HG02588 (cell line): Measurements from ENCODE around the gene PRKCZ.
"Not testable (repeated sequence)": the region's sequence is repeated elsewhere in the genome, so short reads cannot be mapped to it uniquely, and the experiment has no call there.

Experiments
- ATAC-seq: cut with Tn5 transposase; IDR thresholded peaks from one replicate; pipeline ENCODE4 v1.9.1; 2021; ENCODE audit warnings: mild to moderate bottlenecking, moderate library complexity; ENCODE audit not compliant: unreplicated experiment

Gene PRKCZ

DNA sequence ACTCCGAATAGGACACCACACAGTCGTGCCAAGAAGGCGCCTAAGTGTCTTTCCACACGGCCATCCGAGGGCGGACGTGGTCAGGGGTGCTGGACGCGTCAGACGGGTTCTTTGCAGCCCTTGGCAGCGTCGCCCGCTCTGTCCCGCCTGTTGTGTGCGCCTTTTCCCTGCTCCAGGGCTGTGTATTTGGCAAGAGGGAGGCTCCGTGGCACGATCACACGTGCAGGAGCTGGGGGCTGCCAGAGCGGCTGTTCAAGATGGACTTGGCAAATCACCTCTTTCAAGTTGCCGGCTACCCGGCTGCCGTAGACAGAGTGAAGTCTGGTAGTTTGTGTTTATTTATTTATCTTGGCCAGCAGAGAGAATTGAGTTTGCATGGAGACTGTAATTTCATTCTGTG is 31.9 kb downstream of the PRKCZ start:
- ATAC-seq = no peak

DNA sequence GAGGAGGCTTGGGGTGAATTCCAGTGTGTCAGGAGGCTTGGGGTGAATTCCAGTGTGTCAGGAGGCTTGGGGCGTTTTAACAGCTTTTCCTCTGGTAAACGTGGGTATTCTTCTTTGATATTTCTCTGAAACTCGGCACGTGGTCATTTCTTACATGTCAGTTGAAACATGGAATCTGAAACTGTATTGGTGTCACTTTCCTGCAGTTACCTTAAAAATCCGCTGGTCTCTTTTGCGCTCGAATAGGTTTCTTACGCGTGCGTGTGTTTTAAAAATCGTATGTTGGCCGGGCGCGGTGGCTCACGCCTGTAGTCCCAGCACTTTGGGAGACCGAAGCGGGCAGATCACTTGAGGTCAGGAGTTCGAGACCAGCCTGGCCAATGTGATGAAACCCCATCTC is 33.5 kb downstream of the PRKCZ start:
- no peak for ATAC-seq

DNA sequence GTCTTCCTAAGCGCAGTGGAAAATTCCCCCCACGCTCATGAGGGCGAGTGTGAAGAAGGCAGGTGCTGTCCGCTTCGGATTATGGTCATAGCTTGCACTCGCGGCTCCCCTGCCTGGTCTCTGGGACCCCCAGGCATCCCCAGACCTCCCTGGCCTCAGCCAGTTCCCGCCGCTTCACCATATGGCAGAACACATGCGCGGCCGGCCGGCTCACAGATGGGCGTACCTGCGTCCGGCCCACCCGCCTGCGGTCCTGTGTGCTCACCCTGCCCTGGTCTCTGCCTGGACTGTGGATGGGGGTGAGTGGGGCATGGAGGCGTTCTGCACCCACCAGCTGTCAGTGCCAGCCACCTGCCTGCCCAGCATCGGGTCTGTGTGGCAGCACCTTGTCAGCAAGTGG is 34.1 kb downstream of the PRKCZ start:
- ATAC-seq = no peak

DNA sequence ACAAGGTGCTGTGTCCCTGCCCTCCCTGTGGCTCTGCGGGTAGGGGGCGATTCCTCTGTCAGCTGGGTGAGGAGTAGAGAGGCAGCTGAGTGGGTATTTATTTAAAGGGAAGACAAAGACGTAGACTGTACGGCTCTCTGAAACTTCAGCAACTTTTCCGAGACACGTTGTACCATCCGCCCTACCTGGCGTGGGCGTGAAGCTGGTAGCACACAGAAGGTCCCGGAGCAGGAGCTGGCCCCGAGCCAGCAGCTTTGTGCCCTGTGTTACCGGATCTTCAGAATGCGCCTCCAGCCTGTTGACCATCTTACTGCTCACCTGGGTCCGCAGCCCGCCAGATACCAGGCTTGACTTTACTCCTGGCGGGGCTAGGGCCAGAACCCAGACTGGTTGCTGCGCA is 34.9 kb downstream of the PRKCZ start:
- ATAC-seq = no peak

DNA sequence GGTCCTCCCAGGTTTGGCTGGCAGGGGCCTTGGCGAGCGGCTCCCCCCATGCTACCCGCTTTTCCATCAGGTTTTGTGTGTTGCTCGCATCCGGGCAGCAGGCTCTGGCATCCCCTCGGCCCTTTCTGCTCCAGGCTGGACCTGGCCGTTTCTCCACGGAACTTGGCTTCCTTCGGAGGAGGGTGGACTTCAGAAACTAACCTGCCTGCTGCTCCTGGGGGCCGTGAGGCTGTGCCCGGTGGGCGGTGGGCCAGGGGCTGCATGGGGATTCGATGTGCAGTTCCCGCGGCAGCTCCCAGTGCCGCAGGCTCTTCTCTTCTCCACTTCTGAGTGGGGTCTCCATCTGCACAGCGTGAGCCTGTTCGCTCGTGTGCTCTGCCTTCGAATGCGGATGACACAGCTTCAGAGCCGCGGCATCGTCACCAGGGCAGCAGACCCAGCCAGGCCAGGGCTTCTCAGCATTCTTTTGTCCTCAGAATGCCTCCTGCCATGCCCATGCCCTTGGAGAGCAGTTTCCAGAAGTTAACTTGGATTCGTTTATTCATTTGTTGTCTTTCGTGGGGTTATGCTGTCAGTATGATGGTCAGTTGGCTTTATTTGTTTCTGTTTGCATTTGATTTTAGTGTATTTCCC is 36.4 kb downstream of the PRKCZ start:
- ATAC-seq = no peak

DNA sequence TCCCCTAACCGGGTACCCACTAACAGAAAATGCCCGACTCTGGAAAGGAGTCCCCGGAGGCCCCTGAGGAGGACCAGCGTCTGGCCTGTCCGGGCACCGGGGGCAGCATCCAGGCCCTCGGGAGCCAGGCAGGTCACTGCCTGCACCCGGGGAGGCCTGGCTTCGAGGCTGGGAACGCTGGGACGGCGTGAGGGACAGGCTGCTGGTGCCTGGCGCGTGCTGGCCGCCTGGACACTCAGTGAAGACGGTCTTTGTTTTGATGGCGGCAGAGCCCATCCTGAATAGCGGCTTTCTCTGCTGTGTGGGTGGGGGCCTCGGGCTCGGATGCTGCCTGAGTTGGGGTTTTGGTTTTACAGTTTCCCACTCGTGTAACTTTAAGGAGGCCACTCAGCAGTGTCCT is 37.6 kb downstream of the PRKCZ start:
- no peak for ATAC-seq

DNA sequence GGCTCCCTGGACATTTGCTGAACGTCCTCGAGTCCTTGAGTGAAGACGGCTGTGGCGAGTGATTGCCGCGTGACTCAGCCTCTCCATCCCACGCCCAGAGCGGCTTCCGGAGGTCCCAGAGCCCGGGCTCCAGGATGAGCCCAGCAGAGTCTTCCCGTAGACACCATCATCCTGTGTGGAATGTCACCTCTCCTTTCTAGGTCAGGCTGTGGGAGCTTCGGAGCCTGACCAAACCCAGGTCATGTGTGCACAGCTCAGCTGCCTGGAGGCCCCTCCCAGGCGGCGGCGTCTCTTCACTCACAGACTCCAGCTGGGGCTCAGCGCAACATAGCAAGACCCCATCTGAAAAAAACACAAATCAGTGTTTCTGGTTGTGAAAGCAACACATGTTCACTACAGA is 38.2 kb downstream of the PRKCZ start:
- no peak for ATAC-seq

DNA sequence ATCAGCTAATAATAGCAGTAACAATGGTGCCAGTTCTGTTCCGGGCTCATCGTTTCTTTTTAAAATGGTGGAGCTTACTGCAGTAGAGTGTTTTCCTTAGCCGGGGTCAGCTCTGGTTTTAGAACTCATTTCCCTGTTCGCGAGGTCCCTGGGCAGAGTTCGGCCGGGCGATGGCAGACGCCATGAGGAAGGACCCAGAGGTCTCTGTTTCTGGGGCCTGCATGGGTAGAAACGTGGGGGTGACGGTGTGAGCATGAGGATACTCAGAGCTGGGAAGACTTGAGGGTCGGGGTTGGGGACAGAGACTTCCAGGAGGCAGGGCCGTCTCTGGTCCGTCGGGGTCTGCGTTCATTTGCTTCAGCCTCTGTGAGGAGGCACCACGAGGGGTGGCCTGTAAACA is 38.8 kb downstream of the PRKCZ start:
- ATAC-seq = no peak

DNA sequence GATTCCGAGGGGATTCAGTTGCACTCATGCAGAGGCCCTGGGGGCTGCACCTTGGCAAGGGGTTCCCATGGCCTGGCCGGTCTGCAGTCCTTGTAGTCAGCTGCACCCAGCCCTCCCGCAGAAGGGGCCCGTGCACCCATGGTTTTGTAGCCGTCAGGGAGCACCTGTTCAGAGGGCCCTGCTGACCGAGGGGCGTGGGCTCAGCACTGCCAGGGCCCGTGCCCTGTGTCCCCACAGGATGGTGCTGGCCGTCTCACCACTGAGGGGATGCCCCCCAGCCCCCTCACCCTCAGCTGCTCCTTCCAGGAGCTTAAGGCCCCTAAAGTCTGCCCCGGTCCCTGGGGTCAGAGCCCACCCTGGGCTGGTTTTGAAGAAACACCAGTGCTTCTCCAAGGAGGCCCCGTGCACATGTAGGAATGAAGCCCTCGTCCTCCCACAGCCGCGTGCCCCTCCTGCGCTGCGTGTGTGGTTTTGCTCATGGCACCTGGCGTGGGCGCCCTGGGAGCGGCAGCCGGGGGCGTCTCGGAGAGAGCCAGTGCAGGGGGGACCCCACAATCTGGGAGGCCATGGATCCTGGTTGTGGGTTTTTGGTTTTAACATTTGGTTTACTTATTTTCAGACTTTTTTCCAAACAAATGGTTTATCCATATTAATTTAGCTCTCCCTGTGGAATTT is 40.1 kb downstream of the PRKCZ start:
- no peak for ATAC-seq

DNA sequence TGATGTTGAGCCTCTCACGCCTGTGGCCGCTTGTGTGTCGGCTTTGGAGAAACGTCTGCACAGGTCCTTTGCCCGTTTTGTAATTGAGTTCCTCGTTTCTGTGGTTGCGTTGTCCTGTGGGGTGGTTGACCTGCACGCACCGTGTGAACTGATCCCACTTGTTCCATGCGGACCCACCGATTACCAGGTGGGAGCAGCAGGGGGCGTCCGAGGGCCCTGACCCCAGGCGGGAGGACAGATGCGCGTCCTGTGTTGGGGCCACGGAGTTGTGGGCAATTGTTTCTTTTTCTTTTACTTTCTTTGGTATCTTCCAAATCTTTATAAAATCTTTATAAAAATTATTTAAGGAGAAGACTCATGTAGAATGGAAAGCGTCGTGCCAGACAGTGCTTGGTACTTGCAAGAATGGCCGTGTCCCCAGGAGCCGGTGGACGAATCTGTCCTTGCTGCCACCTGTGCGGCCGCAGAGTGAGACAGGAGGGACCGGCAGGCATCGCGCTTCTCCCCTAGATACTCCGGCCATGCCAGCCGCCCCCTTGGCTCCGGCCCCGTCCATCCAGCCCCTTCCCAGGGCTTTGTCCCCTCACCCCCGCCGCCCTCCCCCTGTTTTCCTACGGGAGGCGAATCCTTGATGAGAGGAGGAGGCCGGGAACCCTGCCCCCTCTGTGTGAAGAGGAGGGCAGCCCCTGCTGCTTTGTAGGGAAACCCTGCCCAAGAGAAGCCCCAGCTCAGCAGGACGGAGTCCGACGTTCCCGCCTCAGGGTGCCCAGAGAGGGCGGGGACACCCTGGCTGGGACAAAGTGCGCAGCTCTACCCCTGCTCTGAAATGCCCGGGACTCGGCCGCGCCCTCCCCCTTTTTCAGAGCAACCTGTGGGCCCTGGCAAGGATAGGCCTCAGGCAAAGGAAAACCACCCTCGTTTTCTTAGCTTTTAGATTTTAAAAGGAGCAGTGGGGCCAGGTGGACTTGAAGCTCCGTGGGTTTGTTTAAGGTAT is 41.7 kb downstream of the PRKCZ start:
- no peak for ATAC-seq

DNA sequence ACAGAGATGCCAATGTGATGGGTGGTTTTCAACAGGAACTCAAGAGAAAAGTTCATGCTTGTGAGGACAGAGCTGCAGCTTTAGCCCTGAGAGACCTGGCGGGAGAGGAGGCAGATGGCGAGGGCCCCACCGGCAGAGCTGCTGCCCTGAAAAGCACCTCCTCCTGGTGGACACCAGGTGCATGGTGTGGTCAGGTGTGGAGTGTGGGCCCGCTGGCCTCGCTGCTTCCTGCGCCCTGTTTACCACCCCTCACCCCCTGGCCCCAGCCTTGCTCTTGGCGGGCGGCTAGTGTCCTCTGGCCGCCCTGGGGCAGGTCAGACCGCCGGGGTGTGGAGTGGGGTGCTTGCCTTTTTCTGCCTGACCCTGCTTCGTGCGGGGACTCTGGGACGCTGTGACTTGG is 42.8 kb downstream of the PRKCZ start:
- ATAC-seq = no peak

DNA sequence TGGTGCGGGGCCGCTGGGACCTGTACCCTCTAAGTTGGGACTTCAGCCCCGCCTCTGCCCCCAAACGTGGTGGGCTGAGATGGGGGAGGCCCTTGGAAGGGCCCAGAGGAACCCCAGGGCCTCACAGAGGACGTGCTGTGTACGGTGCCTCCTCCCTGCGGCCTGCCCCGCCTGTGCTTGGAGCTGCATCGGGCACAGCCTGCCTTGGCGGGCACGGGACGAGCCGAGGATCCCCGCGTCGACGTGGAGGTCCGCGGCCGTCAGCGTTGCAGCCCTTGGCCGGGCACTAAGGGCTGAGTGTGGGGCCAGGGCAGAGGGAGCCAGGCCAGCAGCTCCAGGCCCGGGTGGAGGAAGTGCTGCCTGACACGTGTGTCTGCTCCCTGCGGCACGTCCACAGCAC is 43.4 kb downstream of the PRKCZ start:
- no peak for ATAC-seq

DNA sequence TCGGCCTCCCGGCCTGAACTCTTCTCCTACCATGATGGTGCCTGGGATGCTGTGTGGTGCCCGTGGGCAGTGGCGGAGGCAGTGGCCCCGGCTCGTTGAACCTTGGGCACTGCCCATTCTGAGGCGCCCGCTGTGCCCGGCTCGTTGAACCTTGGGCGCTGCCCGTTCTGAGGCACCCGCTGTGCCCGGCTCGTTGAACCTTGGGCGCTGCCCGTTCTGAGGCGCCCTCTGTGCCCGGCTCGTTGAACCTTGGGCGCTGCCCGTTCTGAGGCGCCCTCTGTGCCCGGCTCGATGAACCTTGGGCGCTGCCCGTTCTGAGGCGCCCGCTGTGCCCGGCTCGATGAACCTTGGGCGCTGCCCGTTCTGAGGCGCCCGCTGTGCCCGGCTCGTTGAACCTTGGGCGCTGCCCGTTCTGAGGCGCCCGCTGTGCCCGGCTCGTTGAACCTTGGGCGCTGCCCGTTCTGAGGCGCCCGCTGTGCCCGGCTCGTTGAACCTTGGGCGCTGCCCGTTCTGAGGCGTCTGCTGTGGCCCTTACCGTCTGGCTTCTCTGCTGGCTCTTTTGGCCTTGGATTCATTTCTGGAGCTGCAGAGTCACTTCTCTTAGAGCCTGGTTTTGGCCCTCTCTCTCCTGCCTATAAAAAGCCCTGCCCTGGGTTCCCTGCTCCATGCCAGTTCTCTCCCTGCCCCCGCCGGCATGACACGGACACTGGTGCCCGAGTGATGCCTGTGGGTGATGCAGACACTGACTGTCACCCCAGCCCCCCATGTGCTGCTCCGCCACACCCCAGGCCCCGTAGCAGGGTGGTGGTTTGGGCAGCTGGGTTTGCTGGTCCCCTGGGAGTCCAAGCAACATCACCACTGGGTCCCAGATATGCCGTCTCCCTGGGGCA is 44.3 kb downstream of the PRKCZ start:
- not testable (repeated sequence) for ATAC-seq

DNA sequence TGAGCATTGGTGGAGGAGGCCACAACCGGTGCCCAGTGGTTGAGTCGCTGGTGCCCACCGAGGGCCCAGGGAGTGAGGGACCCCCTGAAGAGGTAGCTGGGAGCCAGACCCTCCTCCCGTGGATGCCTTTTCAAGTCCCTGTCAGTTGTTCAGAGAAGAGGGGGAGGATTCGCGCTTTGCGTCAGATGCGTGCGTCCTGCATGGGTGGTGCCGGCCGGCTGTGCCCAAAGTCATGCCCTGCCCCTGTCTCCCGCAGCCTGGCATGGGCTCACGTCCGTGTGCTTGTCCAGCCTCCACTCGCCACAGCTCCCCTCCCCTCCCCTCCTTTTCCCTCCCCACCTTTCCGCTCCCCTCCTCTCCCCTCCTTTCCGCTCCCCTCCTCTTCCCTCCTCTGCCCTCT is 45.2 kb downstream of the PRKCZ start:
- ATAC-seq = no peak

DNA sequence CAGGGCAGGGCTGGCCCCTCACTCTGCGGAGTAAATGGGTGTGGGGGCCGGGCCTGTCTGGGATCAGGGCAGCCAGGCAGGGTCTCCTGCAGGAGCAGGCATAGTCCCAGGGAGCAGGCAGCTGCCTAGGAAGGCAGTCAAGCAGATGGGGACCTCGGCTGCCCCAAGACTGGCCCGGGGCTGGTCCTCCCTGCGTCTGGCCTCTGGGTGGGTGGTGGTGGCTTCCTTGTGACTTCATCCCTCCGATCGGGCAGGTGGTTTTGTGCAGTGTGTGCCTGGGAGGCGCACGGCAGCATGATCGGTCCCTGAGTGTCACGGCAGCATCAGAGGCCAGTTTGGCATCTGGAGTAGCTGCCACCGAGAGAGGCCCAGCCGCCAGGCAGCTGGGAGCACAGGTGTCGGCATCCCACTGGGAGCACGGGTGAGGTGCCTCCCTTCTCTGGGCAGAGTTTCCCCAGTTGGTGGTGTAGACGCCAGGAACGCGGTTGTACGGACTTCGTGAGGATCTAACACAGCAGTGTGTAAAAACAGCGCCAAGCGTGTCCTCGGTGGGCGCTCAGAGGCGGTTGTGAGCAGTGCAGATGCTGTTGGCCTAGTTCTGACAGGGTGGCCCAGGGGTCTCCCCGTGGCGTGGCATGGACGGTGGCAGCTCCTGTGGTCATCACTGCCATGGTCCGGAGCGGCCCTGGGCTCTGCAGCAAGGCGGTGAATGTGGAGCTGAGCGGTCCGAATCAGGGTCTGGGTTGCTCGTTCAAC is 45.9 kb downstream of the PRKCZ start:
- ATAC-seq = no peak

DNA sequence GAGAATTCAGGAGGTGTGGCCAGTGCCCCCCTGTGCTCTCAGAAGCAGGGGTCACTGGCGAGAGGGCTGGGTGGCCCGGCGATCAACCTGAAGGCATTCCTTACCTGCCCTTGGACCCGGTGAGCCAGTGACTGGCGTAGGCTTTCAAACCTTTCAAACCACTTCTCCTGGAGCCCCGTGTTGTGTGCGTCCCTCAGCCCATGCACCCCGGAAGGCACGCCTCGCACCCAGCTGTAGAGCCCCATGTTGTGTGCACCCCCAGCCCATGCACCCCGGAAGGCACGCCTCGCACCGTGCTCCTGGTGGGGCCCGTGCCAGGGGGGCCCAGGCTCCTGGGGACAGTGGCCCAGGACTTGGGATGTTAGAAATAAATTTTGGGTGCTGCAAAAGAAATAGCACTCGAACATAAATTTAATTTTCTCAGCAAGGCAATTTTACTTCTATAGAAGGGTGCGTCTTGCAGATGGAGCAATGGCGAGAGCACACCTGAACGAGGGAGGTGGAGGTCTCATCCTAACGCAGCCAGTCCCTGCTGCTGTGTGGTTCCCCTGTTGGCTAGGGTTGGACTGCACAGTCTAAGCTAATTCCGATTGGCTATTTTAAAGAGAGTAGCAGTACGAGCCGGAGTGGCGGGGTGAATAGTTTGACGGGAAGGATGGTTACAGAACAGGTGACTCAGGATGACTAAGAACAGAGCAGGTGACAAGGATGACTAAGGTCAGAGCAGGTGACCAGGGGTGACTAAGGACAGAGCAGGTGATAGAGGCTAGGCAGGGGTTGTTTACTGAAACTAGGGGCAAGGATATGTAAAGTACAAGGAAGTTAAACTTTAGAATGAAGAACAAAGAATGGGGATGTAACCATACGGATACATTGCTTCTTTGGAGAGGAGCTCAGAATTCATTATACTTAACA is 47.4 kb downstream of the PRKCZ start:
- ATAC-seq = no peak

DNA sequence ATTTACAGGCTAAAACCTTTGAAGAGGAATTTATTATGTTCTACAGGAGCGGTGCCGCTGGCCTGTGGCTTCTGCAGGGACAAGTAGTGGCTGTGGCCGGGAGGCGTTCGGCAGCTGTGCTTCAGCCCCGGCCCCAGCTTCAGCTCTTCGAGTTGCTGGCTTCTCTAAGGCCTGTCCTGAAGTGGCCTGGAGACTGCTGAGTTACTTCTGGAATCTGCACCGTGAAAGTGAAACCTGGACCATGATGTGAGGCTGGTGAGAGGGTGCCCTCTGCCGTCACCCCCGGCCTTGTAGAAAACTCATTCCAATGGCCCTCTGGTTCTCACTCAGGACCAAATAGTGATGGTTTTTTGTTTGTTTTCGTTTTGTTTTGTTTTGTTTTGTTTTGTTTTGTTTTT is 48.1 kb downstream of the PRKCZ start:
- no peak for ATAC-seq

DNA sequence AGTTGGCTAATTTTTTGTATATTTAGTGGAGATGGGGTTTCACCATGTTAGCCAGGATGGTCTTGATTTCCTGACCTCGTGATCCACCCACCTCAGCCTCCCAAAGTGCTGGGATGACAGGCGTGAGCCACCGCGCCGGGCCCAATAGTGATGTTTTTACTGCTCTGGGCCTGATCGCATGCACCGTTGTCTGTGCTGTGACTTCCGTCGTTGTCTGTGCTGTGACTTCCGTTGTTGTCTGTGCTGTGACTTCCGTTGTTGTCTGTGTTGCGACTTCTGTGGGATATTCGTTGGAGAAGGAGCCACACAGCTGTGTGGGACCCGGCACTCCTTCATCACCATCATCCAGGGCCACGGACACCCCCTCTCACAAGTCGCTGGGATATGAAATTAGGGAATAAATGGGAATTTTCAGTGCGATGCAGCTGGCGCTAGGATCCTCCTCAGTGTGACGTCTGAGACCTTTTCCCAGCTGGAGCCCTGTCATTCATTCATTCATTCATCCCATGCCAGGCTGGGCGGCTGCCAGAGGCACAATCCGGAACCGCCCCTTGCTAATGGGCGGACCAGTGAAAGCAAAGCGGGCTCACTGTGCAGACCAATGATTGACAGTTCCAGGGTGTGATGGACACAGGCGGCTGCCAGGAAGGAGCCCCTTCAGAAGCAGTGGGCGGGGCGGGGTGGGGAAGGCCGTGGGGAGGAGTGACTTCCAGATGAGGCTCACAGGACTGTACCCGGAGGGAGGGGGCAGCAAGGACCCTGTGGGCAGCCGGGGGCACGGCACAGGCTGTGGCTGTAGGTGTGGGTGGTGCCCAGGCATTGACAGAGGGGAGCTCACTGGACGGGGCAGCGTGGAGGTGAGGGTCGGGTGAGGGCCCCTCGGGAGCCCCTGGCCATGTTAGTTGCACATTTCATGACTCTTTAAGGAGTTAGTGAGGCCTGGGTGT is 48.9 kb downstream of the PRKCZ start:
- ATAC-seq = no peak
